GM13977 (cell line): ENCODE measurements around the gene TNFRSF17.
"Not testable (repeated sequence)": the region's sequence is repeated elsewhere in the genome, so short reads cannot be mapped to it uniquely, and the experiment has no call there.

Experiments used
- DNase-seq: peaks from one replicate; pipeline ENCODE4 v3.0.0; 2012; ENCODE audit warnings: low spot score
- CTCF ChIP-seq: IDR thresholded peaks from 2 replicates; pipeline ENCODE4 v1.5.1; 2012; ENCODE audit warnings: mild to moderate bottlenecking, control low read depth; ENCODE audit not compliant: insufficient read depth; ENCODE audit errors: extremely low read depth, missing control alignments
- in situ Hi-C: fragments of 300-500 bp; cut with MboI; formaldehyde crosslinking; loops from one replicate; pipeline ENCODE4 v1.12.0; 2022; ENCODE audit warnings: low sequenced_read_pairs, low pct_unique_long_range_greater_than_20kb, mixed read lengths, inconsistent platforms; ENCODE audit not compliant: unreplicated experiment

Gene TNFRSF17

DNA sequence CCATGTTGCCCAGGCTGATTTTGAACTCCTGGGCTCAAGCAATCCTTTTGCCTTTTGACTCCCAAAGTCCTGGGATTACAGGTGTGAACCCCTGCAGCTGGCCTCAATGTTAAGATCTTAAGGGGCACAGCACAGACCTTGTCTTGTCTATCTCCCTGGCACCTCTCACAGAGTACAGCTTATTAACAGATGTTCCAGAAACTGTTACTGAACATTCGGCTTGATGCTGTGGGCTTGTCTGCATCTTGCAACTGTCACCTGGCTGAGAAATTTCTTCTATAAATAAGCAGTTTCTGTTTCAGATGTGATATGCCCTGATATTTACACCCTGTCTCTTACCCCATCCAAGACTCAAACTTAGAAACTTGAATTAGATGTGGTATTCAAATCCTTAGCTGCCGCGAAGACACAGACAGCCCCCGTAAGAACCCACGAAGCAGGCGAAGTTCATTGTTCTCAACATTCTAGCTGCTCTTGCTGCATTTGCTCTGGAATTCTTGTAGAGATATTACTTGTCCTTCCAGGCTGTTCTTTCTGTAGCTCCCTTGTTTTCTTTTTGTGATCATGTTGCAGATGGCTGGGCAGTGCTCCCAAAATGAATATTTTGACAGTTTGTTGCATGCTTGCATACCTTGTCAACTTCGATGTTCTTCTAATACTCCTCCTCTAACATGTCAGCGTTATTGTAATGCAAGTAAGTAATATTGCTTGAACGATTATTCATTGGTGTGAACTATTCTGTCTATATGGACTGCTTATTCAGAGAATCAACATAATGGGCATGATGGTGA is at the start of gene TNFRSF17:
TSS of gene TNFRSF17 (plus strand) at position 450 of the 791 bp plus-strand sequence. CDS start at position 565, 115 bp downstream.
- in situ Hi-C loops = no loop called here
- DNase-seq = peak; percentile 68

GRCh38 chr16:11915644-11916523 is 49.1 kb upstream of the TNFRSF17 start, which contains the start of gene GSPT1:
Gene GSPT1, minus strand, starts transcription at chr16:11915956. Its CDS starts 236 bp downstream, at chr16:11915720.
- peak; percentile 26 for TF ChIP-seq CTCF
- in situ Hi-C loops = no loop called here
- DNase-seq = peak; percentile 96

More for the DNA sequence above, at the start of gene TNFRSF17:
- TF ChIP-seq CTCF = no peak

DNA sequence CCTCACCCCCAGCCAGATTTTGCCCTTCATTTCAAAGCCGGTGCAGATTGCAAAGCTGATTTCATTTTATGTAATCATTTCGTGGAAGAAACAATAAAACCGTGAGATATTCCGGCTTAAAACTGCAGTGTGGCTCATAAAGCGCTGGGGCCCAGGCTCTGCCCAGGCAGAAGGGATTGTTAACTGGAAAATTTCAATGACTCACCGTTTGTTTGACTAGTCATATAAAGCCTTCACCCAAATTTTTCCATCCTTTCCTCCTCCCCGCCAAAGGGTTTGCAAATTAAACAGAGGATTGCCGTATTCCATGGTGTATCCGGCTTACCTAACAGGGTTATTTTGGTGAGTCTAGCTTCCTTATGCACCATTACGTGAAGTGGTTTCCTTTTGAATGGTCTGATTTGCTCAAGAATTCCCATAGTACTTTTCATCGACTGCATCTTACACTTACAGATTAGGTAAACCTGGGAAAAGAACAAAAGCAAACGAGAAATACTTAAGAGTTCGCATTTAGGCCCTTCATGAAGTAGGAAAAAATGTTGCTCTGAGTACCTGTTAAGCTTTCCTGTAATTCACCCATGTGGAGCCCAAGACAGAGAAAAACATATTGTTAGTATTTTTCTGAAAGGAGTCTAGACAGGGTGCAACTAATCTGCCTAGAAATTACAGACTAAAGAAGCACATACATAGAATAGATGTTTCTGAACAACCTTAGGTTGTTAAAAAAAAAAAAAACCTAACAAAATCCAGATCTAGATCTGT is 48.3 kb upstream of the TNFRSF17 start:
- no peak for TF ChIP-seq CTCF
- in situ Hi-C loops = no loop called here
- DNase-seq = no peak

DNA sequence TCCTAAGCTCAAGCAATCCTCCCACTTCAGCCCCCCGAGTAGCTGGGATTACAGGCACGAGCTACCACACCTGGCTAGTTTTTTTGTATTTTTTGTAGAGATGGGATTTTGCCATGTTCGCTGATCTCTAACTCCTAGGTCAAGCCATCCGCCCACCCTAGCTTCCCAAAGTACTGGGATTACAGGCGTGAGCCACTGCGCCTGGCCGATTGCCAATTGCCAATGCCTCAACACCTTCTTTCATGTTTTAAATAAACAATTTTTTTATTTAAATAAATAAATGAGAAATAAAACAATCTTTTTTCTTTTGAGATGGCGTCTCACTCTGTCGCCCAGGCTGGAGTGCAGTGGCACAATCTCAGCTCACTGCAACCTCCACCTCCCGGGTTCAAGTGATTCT is 41.0 kb upstream of the TNFRSF17 start:
- in situ Hi-C loops, DNase-seq: not testable (repeated sequence)

DNA sequence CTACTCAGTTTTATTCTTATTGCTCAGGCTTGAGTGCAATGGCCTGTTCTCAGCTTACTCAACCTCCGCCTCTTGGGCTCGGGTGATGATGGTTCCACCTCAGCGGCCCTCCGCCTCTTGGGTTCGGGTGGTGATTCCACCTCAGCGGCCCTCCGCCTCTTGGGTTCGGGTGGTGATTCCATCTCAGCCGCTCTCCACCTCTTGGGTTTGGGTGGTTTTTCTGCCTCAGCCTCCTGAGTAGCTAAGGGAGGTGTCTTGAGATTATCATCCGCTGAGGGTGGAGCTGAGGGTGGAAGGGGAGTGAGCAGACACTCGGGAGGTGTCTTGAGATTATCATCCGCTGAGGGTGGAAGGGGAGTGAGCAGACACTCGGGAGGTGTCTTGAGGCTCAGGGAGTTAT is 37.7 kb upstream of the TNFRSF17 start:
- in situ Hi-C loops, DNase-seq: not testable (repeated sequence)

- DNase-seq, in situ Hi-C loops: not testable (repeated sequence)
These were observed 23.1 kb upstream of the TNFRSF17 start, which contains the start of gene NPIPB2 for GRCh38 chr16:11941945-11942344. Gene NPIPB2, minus strand, starts transcription at chr16:11942045. Its CDS starts 0 bp downstream, at chr16:11942045.

- TF ChIP-seq CTCF = no peak
- DNase-seq = no peak
- in situ Hi-C loops = no loop called here
These were observed 18.6 kb upstream of the TNFRSF17 start for GRCh38 chr16:11946433-11946832.

DNA sequence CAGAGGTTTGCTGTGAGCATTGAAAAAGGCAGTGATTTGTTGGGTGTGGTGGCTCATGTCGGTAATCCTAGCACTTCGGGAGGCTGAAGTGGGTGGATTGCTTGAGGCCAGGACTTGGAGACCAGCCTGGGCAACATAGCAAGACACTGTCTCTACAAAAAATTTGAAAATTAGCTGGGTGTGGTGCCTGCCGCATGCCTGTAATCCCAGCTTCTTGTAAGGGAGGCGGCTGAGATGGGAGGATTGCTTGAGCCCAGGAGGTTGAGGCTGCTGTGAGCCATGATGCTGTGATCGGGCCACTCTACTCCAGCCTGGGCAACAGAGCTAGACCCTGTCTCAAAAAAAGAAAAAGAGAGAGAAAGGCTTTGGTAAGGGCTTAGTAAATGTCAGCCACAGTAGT is 16.2 kb upstream of the TNFRSF17 start:
- TF ChIP-seq CTCF = no peak
- in situ Hi-C loops = no loop called here
- DNase-seq = no peak
